T-helper 2 cell treated with Interferon-gamma antibody and Interleukin-4, amounts not matched to agents 100 ng/mL and 5 ng/mL, for 36 hours (primary cell): ENCODE results near the gene SLC6A6. TPM values are rescaled to one million over a fixed set of nuclear protein-coding genes. Genes with fewer than 3 reads are reported as not detected.

Source experiments
- intact Hi-C: fragments of 100-400 bp; cut with micrococcal nuclease; formaldehyde crosslinking; loops from one replicate; pipeline ENCODE4 v1.15.1; 2023
- total RNA-seq: library from RNA; stranded (reverse); gene quantifications from 2 replicates; pipeline ENCODE4 v1.2.3, GENCODE V29; 2022

The SLC6A6 gene
- total RNA-seq = 41.9 and 43.2 TPM in 2 replicates

DNA sequence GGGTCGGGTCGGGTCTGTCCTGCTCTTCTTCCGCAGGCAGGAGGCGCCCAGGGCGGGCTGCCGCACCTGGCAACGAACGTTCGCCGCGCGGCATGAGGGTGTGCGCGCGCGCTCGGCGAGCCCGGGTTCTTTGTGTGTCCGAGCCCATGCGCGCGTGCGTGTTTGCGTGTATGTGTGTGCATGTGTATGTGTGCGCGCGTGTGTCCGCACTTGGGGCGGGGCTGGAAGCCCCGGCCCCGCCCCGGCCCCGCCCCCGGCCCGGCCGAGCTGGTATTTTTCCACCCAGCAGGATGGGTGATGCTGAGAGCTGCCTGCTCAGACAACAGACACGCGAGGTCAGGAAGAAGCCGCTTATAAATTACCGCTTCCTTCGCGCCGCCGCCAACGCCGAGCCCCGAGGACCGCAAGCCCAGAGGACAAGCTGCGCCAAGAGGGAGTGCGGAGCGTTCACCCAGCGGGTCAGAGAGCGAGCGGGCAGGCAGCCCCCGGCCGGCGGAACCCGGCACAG is at the start of gene SLC6A6:
TSS of gene SLC6A6 (plus strand) at position 303 of the 508 bp plus-strand sequence. CDS start 41,029 bp downstream, outside the sequence.
- intact Hi-C loops = loop anchor here (1.0 to 10.0 kb wide), 9 partner anchors 30 to 545 kb away; partner anchors contain the start of genes CCDC174, CHCHD4, LSM3 and NR2C2

DNA sequence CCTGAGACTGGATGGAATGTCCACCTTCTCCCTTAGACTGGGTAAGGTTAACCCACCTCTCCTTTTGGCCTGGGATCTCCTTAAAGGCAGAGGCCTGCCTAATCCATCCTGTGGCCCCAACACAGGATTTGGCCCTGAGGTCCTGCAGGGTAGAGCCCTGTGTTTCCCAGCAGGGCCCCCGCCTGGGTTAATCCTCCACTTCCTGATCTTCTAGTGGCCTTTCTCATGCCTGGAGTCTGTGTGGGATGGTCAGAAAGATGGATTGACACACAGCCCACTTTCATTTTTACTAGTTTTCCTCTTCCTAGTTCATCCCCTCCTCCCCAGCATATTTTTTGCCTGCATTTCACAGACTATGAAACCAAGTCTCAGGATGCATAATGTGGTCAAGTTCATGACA is 48.9 kb upstream of the SLC6A6 start:
- intact Hi-C loops = no loop called here

DNA sequence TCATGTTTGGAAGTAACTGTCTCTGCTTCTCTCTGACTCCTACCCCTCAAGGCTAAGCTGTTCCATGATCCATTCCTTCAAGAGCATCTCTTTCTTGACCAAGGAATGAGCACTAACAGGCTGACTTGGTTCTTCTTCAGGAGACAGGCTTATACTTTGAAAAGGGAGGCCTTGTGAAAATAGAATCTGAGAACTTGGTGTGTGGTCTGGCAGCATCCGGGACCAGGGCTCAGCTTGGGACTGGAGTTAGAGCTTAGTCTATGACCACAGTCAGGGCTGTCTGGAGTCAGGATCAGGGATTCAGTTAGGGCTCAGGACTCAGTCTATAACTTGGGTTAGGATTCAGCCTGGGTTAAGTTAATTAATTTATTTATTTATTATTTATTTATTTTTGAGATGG is 44.9 kb upstream of the SLC6A6 start:
- intact Hi-C loops = no loop called here

DNA sequence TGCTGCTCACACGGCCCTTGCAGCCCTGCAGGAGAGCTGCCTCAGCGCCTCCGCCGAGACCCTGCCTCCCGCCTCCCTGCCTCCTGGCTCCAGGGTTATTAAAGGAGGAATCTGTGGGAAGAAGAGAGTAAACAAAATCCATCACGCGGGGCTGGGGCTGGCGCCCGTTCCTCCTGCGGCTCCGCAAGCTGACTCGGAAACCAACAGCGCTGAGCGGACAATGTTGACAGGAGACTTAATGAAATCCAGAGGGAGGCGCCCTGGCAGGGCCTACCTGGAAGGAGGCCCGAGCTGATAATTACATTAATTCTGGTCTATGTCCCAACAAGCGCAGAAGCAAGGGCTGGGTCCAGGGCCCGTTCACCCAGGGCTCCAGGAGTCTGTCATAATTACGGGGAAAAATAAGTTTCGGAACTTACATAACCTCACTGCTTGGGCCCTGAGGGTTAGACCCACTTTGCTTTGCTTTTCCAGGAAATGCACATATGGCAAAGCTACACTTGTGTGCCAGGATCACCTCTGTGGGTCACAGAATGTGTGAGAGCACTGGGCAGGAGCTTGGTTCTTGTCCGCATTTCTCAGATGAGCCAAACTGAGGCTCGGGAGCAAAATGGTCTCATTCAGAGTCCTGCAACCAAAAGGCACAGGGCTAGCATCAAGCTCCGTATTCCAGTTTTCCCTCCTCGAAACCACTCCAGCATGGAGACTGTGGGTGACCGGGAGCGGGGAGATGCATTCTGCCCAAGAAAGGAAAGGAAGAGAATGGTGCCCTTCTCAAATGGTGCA is 43.8 kb upstream of the SLC6A6 start:
- intact Hi-C loops = no loop called here

DNA sequence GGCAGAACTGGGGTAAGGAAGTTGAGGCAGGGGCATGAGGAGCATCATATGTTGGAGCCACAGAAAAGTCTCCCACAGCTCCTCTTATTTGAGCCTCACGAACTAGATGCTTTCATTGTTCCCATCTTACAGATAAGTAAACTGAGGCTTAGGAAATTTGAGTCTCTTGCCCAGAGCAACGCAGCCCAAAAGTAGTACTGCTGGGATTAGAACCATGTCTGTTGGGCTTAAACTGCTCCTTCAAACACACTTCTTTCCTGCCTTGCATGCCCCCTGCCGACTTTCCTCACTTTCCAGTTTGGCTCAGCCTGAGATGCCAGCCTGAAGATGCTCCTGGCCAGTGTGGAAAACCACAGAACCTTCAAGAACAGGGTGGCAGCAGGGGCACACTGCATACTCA is 43.1 kb upstream of the SLC6A6 start:
- intact Hi-C loops = no loop called here

DNA sequence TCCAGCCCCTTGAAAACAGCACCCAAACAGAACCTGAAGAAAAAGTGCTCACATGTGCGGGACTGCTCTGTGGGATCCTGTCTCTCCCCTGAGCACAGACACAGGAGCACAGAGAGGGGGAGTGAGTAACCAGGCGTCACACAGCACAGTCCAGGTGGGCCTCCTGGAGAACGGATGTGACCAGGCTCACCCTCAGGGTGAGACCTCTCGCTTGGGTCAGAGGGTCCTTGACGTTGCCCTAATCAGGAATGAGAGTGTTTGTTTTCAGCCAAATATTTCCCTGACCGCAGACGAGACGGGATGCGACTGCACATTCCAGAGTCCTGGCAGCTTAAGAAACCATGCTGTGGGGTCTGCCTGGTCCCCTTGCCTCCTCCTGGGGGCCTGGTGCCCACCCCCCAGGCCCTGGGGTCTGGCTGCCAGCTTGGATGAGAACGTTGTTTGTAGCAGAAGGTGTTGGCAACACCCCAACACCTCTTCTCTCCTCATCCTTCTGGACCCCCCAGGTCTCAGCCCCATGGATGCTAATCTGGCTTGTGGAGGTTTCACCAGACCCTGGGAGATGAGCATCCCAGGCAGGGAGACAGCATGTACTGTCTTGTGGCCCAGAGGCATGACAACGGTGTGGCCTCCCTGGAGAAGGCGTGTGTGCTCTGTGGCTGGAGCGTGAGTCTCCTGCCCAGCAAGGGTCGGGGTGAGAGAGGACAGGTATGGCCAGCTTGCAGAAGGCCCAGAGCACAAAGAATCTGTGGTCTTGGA is 42.1 kb upstream of the SLC6A6 start:
- intact Hi-C loops = no loop called here

DNA sequence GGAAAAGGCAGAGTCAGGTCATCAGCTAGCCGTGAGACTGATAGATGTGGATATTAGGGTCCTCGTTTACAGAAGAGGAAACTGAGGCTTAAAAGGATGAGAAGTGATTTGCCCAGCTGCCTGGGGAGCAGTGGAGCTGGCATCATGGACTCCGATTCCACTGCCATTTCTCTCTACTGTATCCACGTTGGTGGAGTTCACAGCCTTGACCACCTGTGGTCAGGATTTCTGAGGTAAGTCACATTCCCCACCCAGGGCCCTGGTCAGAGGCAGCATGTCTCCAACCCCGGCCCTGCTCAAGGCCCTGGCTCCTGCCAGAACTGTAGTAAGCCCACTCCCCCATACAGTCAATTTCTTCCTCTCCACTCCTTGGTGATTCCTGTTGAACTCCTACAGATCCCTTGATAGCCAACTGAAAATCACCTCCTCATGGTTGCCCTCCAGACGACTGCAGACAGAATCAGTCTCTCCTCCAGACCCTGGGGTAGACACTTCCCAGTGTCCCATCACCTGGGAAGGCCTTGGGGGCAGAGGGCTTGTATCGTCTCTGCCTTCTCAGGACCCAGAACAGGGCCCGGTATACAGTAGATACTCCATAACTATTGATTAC is 41.2 kb upstream of the SLC6A6 start:
- intact Hi-C loops = no loop called here

DNA sequence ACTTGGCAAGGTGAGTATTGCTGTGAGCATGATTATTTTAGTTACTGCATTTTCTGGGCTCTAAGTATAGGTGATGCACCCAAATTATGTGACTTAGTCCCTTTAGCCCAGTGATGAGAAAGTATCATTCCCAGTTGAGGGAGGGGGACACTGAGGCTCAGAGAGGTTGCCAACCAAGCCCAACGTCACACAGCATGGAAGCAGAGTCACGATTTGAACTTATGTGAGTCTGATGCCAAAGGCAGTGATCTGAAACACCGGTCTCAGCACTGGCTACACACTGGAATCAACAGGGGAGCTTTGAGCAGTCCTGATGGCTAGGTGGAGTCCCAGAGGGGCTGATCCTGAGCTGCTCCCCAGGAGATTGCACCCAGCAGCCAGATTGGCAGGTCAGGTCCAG is 39.5 kb upstream of the SLC6A6 start:
- intact Hi-C loops = no loop called here

DNA sequence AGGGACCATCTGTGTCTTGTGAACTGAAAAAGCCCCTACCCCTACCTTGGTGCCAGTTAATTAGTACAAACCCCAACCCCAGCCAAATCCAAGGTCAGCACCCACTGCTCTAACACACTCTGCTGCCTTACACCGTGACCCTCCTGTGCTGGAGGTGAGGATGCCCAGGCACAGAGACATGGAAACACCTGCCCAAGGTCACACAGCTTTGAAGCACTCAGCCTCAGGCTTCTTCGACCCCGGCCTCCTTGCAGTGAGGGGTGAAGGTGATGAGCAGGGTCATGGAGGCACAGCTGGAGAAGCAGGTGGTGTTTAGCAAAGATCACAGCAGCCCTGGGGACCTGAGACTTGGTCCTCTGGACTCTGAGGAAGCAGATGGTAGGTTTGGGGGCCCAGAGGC is 39.0 kb upstream of the SLC6A6 start:
- intact Hi-C loops = no loop called here

DNA sequence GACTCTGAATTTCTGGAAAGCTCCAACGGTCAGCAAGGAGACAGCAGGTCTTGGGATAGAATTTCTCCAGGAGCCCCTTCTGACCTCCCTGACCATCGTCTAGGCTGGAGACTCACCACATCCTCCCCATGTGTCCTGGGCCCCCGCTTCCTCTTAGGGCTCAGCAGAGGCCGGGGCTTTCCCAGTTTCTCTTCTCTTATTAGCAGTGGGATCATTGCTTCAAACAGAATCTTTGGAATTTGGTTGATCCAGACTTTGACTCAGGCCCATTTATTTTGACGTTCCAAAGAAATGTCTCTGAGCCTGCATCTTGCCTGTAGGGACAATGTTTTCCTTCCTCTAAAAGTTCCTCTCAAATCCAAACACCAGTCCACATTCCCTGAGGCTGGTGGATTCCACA is 38.4 kb upstream of the SLC6A6 start:
- intact Hi-C loops = no loop called here

DNA sequence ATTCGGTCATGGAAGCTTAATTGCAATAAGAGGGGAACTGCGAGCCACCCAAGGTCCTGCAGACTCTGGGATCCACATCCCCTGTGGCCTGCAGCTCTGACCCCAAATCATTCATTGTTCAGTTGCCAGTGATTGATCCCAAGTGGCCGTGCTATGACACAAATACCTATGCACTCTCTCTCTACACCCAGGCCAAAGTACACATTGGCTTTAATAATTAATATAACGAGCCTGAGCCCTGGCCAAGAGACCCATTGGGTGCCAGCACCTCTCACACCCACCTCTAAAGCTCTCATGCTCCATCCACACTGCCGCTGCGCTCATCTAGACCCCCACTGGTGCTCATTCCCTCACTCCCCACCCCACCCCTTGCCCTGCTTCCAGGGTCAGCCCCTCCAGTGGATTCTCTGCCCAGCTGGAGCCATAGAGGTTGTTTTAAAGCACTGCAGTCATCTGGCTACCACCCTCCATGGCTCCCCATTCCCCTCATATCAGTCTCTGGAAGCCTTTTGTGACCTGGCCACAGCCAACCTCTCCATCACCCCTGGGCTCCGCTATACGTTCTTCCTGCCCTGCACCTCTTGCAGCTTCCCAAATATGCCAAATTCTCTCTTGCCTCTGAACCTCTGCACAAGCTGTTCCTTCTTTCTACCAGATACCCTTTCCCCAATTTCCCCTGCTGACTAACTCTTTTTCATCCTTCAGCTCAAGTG is 37.7 kb upstream of the SLC6A6 start:
- intact Hi-C loops = no loop called here

DNA sequence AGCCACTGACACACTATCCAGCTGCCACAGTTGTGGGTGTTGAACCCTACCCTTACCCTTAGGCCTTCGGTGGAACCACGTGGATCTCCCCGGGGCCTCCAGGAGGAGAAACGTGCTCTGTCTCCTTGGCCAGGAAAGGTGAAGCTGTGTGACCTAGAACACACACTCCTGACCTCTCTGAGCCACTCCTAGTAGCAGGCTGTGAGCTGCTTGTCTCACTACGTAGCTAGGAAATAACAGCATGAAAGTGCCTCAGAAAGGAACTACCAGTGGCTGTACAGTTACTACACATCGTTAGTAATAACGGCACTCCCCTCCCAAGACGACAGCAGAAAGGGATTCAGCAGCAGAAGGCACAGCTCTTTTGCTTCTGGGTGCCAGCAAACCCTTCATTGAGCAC is 36.2 kb upstream of the SLC6A6 start:
- intact Hi-C loops = no loop called here

DNA sequence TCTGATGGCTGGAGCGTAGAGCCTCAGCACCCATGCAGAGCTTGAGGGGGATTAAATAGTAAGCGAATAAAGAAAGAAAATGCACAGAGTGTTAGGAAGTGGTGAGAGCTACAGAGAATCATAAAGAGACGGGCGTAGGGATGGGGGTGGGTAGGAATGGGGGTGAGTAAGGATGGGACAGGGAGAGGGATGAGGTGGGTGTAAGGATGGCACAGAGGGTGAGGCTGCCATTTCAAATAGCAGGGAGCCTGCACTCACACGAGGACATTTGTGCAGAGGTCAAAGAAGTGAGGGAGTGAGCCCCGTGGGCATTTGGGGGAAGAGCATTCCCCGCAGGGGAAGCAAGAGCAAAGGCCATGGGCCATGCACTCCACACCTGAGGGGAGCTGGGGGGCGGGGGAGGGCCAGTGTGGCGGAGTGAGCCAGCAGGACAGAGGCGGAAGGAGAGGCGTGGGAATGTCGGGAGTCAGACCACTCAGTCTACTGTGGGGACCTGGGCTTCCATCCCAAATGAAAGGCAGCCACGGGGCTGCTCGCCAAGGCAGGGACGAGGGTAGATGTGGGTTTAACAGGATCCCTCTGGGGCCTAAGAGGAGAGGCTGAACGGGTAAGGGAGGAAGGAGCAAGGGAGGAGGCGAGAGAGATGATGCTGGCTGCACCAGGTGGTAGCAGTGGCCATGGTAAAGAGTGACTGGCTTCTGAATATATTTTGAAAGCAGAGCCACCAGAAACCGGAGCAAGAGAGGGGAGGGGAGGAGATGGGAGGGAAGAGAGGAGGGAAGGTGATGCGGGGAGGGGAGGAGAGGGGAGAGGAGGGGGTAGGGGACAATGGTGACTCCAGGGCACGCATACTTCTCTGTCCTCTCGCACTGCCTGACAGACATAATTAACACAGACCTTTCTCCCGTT is 35.2 kb upstream of the SLC6A6 start:
- intact Hi-C loops = no loop called here

DNA sequence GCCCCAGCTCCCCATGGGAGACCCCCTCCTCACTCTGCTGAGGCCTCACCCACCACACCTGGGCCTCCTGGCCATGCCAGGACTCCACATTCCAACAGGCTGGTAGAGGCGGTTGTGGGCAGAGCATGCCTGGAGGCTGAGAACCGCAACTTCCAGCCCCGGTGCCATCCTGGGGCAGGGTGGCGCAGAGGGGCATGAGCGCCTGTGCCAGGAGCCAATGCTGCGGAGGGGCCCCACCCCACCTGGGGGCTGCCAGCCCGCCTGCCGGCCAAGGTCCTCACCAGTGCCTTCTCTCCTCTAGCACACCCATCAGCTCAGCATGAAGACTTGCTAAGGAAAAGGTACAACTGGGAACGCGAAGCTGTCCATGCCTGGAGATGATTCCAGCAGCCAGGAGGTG is 34.3 kb upstream of the SLC6A6 start:
- intact Hi-C loops = no loop called here

DNA sequence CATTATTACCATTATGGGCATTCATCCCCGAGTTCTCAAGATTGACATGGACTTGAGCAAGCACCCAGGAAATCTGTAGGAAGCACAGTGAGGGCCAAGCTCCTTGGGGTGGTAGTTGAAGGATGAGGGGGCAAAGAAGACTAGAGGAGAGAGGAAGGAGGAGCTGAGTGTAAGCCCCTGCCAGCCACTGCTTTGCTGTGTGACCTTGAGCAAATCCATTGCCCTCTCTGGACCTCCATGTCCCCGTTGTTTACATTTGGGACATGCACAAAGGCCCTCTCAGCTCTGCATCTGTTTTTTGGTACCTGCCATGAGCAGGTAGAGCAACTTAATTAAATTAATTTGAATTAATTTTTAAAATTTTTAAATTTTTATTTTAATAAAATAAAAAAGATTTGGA is 33.5 kb upstream of the SLC6A6 start:
- intact Hi-C loops = no loop called here

DNA sequence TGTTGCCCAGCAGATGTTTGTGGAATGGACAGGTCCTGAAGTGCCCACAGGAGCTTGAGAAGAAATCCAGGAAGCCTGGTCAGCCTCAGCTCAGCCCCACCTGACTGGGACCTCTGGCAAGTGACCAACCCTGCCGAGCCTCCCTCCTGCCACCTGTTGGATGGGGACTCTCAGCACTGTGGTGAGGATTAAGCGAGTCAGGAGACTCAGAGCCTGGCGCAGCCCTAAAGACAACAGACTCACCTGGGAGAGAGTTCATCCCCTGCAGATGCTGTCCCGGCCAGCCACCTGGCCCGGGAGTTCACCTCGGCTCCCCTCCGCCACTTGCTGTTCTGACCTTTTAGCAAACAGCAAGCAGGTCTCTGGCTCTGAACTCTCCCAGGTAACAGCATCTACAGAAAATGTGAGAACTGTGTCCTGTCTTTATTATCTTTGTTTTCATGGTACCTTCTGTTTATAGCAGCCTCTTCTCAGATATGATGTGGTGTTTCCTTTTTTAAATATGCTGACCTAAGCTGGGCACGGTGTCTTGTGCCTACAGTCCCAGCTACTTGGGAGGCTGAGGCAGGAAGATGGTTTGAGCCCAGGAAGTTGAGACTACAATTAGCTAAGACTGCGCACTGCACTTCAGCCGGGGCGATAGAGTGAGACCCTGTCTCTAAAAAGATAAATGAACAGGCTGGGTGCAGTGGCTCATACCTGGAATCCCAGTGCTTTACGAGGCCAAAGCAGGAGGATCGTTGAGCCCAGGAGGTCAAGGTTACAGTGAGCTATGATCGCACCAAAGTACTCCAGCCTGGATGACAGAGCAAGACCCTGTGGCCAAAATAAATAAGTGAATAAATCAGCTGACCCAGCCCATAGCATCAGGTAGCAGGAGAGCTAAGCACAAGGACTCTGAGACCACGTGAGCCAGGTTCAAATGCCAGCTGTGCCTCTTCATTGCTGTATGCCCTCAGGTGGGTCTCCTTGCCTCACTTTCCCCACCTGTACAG is 32.4 kb upstream of the SLC6A6 start:
- intact Hi-C loops = no loop called here

DNA sequence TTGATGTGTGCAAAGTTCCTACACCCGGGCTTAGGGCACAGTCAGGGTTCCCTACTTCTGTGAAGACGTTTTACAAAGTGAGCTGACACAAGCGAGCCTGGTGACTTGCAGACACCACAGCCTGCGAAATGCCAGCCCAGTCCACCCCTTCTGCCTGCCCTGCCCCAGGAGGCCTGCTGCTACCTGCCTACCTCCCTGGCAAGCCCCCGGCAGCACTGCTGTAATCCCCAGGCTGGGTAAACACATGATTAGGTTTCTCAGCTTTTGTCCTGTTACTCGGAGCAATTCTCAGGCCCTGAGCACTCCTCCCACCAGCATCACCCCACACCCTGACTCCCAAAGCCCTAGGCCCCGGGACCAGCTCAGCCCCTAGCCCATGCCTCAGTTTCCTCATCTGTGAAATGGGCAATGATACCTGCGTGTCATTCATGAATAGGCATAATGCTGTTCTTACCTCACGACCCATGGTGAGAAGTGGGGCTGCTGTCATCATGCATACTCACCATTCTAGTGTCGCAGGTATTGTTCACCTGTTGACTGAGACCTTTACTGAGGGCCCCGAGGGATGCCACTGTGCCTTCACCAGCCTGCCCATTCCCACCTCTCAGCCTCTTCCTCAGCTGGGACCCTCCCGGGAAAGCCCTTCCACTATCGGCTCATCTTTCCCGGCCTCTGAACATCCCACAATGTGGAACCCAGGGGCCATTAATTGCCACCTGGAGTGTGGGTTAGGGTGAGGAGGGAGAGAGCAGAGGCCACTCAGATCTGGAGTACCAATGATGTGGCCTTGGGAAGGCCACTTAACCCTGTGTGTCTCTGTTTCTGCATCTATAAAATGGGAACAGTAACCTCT is 31.5 kb upstream of the SLC6A6 start:
- intact Hi-C loops = no loop called here
